ENCODE results near the gene TMEM163.

Gene TMEM163

GRCh38 chr2:134449157-134449556, 269.6 kb downstream of the TMEM163 start:
- no peaks in the 10 kb centered on the region for H3K4me1 ChIP-seq (ENCODE audit: control insufficient read depth in 1 of 2, insufficient read depth in 2 of 2, low read length in 2 of 2)
- no peak overlapping the region for H3K9ac ChIP-seq (ENCODE audit: low read depth in 1 of 2, low read length in 2 of 2)
- no peaks in the 10 kb centered on the region for H3K27me3 ChIP-seq (ENCODE audit: control insufficient read depth in 1 of 2, insufficient read depth in 2 of 2, low read length in 2 of 2)
- H3K4me3 ChIP-seq (ENCODE audit: low read depth in 1 of 2, low read length in 2 of 2): no peak overlapping the region
- H3K9me3 ChIP-seq (ENCODE audit: control insufficient read depth in 1 of 2, low read length in 2 of 2): no peaks in the 10 kb centered on the region
- peaks cover 31 to 58% of the 10 kb centered on the region in 2 donors for H3K36me3 ChIP-seq (ENCODE audit: control insufficient read depth in 1 of 2, insufficient read depth in 2 of 2, low read length in 2 of 2)
- H3K27ac ChIP-seq (ENCODE audit: low read depth, low read length): no peak overlapping the region

DNA sequence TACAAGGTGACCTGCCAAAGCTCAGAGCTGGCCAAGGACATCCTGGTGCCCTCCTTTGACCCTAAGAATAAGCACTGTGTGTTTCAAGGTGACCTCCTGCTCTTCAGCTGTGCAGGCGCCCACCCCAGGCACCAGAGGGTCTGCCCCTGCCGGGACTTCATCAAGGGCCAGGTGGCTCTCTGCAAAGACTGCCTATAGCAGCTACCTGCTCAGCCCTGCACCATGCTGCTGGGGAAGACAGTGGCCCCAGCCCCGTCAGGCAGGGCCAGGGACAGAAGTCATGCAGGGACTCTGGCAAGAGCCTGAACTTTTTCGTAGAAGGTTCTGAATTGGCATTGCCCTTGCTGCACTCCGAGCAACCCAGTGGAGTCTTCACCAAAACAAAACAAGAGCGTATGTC, 270.1 kb downstream of the TMEM163 start:
- H3K9ac ChIP-seq (ENCODE audit: low read depth in 1 of 2, low read length in 2 of 2): no peak overlapping the region
- no peaks in the 10 kb centered on the region for H3K4me1 ChIP-seq (ENCODE audit: control insufficient read depth in 1 of 2, insufficient read depth in 2 of 2, low read length in 2 of 2)
- H3K36me3 ChIP-seq (ENCODE audit: control insufficient read depth in 1 of 2, insufficient read depth in 2 of 2, low read length in 2 of 2): peaks cover 35 to 59% of the 10 kb centered on the region in 2 donors
- H3K27me3 ChIP-seq (ENCODE audit: control insufficient read depth in 1 of 2, insufficient read depth in 2 of 2, low read length in 2 of 2): no peaks in the 10 kb centered on the region
- H3K4me3 ChIP-seq (ENCODE audit: low read depth in 1 of 2, low read length in 2 of 2): no peak overlapping the region
- H3K9me3 ChIP-seq (ENCODE audit: control insufficient read depth in 1 of 2, low read length in 2 of 2): no peaks in the 10 kb centered on the region
- no peak overlapping the region for H3K27ac ChIP-seq (ENCODE audit: low read depth, low read length)

DNA sequence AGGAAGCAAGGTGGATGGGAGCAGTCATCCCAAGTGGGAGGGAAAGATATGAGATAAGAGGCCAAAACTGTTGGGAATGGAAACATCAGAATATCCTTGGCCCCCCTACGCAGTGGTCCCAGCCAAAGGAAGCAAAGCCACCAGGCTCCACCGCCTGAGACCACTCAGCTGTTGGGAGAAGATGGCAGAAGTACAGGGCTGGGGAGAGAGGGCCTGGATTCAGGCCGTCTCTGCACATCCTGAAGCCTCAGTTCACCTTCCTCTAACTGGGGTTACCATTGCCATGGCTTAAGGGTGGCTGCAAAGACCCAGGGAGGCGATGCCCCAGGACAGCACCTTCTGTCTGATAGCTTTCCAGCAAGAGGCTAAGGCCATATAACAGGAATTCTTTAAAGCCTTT, 271.1 kb downstream of the TMEM163 start:
- H3K36me3 ChIP-seq (ENCODE audit: control insufficient read depth in 1 of 2, insufficient read depth in 2 of 2, low read length in 2 of 2): peaks cover 36 to 64% of the 10 kb centered on the region in 2 donors
- H3K4me1 ChIP-seq (ENCODE audit: control insufficient read depth in 1 of 2, insufficient read depth in 2 of 2, low read length in 2 of 2): no peaks in the 10 kb centered on the region
- H3K4me3 ChIP-seq (ENCODE audit: low read depth in 1 of 2, low read length in 2 of 2): no peak overlapping the region
- no peaks in the 10 kb centered on the region for H3K27me3 ChIP-seq (ENCODE audit: control insufficient read depth in 1 of 2, insufficient read depth in 2 of 2, low read length in 2 of 2)
- no peak overlapping the region for H3K9ac ChIP-seq (ENCODE audit: low read depth in 1 of 2, low read length in 2 of 2)
- no peaks in the 10 kb centered on the region for H3K9me3 ChIP-seq (ENCODE audit: control insufficient read depth in 1 of 2, low read length in 2 of 2)
- no peak overlapping the region for H3K27ac ChIP-seq (ENCODE audit: low read depth, low read length)

DNA sequence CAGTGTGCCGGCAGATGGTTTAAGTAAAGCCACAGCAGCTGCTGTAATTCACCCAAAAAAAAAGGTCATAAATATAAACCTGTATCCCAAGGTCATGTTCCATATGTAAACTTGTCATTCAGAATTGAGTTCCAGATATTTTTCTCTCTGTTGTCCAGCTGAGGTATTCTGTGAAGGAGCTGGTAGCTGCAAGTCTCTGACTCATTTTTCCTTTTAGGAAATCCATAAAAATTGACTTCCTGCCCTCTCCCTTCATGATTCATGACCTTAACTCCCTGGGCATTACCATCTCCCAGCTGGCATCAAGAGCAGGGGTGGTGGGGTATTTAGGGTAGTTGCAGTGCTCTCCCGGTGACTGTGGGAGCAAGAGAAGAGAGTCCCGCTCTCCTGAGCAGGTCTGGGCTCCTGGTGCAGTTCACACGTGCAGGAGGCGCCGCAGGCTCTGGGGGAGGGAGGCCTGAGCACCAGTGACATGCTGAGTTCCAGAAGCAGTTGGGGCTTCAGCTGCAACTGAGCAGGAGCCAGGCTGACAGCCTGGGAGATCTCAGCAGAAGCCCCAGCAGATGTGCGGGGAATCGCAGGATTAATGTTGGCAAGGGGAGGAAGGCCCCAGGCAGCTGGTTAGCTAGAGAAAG, 272.3 kb downstream of the TMEM163 start:
- Histone ChIP-seq H3K27ac (ENCODE audit: low read depth, low read length) (no peak overlapping the region), H3K4me1 (ENCODE audit: control insufficient read depth in 1 of 2, insufficient read depth in 2 of 2, low read length in 2 of 2) (no peaks in the 10 kb centered on the region), H3K36me3 (ENCODE audit: control insufficient read depth in 1 of 2, insufficient read depth in 2 of 2, low read length in 2 of 2) (peaks cover 40 to 73% of the 10 kb centered on the region in 2 donors), H3K9ac (ENCODE audit: low read depth in 1 of 2, low read length in 2 of 2) (no peak overlapping the region), H3K4me3 (ENCODE audit: low read depth in 1 of 2, low read length in 2 of 2) (no peak overlapping the region), H3K9me3 (ENCODE audit: control insufficient read depth in 1 of 2, low read length in 2 of 2) (no peaks in the 10 kb centered on the region), H3K27me3 (ENCODE audit: control insufficient read depth in 1 of 2, insufficient read depth in 2 of 2, low read length in 2 of 2) (no peaks in the 10 kb centered on the region)

GRCh38 chr2:134445985-134446382, 272.8 kb downstream of the TMEM163 start:
- H3K4me3 ChIP-seq (ENCODE audit: low read depth in 1 of 2, low read length in 2 of 2): no peak overlapping the region

DNA sequence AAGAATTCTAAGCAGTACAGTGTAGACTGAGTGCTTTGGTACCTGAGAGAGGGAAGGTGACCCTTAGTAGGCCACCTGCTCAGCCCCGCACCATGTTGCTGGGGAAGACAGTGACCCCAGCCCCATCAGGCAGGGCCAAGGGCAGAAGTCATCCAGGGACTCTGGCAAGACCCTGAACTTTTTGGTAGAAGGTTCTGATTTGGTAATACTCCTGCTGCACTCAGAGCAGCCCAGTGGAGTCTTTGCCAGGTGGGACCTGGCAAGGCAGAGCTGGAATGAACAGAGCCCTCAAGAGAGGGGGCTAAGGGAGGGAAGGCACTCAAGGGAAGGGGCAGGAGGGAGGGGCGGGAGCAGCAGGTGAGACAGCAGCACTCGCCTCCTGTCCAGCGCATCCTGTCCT, 273.7 kb downstream of the TMEM163 start:
- Histone ChIP-seq H3K36me3 (ENCODE audit: control insufficient read depth in 1 of 2, insufficient read depth in 2 of 2, low read length in 2 of 2) (peaks cover 47 to 86% of the 10 kb centered on the region in 2 donors), H3K27ac (ENCODE audit: low read depth, low read length) (no peak overlapping the region), H3K27me3 (ENCODE audit: control insufficient read depth in 1 of 2, insufficient read depth in 2 of 2, low read length in 2 of 2) (no peaks in the 10 kb centered on the region), H3K4me3 (ENCODE audit: low read depth in 1 of 2, low read length in 2 of 2) (no peak overlapping the region), H3K9ac (ENCODE audit: low read depth in 1 of 2, low read length in 2 of 2) (no peak overlapping the region), H3K9me3 (ENCODE audit: control insufficient read depth in 1 of 2, low read length in 2 of 2) (no peaks in the 10 kb centered on the region), H3K4me1 (ENCODE audit: control insufficient read depth in 1 of 2, insufficient read depth in 2 of 2, low read length in 2 of 2) (no peaks in the 10 kb centered on the region)

More at GRCh38 chr2:134445985-134446382, 272.8 kb downstream of the TMEM163 start:
- H3K4me1 ChIP-seq (ENCODE audit: control insufficient read depth in 1 of 2, insufficient read depth in 2 of 2, low read length in 2 of 2): no peaks in the 10 kb centered on the region
- H3K27me3 ChIP-seq (ENCODE audit: control insufficient read depth in 1 of 2, insufficient read depth in 2 of 2, low read length in 2 of 2): no peaks in the 10 kb centered on the region
- H3K9ac ChIP-seq (ENCODE audit: low read depth in 1 of 2, low read length in 2 of 2): no peak overlapping the region
- H3K9me3 ChIP-seq (ENCODE audit: control insufficient read depth in 1 of 2, low read length in 2 of 2): no peaks in the 10 kb centered on the region
- H3K27ac ChIP-seq (ENCODE audit: low read depth, low read length): no peak overlapping the region
- H3K36me3 ChIP-seq (ENCODE audit: control insufficient read depth in 1 of 2, insufficient read depth in 2 of 2, low read length in 2 of 2): peaks cover 45 to 78% of the 10 kb centered on the region in 2 donors

DNA sequence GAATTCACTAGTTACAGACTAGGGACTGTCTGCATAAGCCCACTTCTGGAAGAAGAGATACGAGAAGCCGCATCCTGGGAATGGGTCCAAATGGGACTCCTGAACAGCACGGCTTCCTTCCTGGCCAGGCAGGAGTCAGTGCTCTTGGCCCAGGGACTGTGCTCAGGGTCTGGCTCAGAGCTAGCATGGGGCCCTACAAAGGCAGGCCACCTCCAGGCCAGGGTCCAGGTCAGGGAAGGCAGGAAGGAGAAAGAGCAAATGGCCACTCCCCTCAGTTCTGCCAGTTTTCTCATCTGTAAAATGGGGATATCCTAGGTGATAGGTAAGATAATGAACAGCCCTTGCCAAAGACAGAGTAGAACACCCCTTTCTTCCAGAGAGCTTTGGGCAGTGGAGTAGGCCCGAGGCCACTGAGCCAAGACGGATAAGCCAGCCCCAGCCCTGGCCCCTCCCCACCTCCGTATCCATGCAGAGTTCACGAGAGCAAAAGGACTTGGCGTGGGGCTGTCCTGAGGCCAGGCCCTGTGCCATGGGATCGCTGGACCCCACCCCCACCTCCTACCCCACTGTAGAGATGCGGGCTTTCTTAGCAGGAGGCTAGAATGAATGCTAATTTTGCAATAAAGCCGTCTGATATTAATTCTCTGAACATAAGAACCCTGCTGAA, 274.9 kb downstream of the TMEM163 start:
- Histone ChIP-seq H3K9me3 (ENCODE audit: control insufficient read depth in 1 of 2, low read length in 2 of 2) (no peaks in the 10 kb centered on the region), H3K36me3 (ENCODE audit: control insufficient read depth in 1 of 2, insufficient read depth in 2 of 2, low read length in 2 of 2) (peaks cover 44 to 83% of the 10 kb centered on the region in 2 donors), H3K4me1 (ENCODE audit: control insufficient read depth in 1 of 2, insufficient read depth in 2 of 2, low read length in 2 of 2) (no peaks in the 10 kb centered on the region), H3K27ac (ENCODE audit: low read depth, low read length) (no peak overlapping the region), H3K4me3 (ENCODE audit: low read depth in 1 of 2, low read length in 2 of 2) (no peak overlapping the region), H3K27me3 (ENCODE audit: control insufficient read depth in 1 of 2, insufficient read depth in 2 of 2, low read length in 2 of 2) (no peaks in the 10 kb centered on the region), H3K9ac (ENCODE audit: low read depth in 1 of 2, low read length in 2 of 2) (no peak overlapping the region)

DNA sequence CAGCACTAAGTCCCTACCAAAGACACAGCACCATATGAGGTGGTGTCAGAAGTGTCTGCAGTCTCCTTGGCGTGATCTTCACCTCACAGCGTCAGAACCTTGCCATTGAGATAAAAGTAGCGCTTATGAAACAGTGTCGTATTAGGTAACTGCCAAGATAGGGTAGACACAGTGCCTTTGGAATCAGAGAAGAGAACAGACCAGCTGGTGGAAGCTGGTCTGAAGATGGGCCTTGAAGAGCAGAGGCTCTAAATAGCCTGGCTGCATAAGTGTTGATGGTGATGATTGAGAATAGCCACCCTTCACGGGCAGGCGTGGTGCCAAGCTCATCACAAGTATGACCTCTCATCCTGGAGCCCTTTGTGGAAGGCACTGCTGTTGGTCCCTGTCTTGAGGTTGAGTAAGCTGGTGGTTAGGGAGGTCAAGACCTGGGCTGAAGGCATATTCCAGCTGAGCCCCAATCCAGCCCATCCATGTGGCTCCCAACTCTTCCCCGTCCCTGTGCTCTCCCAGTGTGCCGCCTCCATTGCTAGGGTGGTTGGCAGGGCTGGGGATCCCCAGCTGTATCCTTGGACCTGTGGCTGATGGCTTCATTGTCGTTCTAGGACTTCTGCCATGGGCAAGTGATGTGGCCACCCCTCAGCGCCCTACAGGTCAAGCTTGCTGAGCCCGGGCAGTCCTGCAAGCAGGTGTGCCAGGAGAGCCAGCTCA, 277.5 kb downstream of the TMEM163 start:
- Histone ChIP-seq H3K4me1 (ENCODE audit: control insufficient read depth in 1 of 2, insufficient read depth in 2 of 2, low read length in 2 of 2) (no peaks in the 10 kb centered on the region), H3K9ac (ENCODE audit: low read depth in 1 of 2, low read length in 2 of 2) (no peak overlapping the region), H3K27ac (ENCODE audit: low read depth, low read length) (no peak overlapping the region), H3K4me3 (ENCODE audit: low read depth in 1 of 2, low read length in 2 of 2) (no peak overlapping the region), H3K27me3 (ENCODE audit: control insufficient read depth in 1 of 2, insufficient read depth in 2 of 2, low read length in 2 of 2) (no peaks in the 10 kb centered on the region), H3K36me3 (ENCODE audit: control insufficient read depth in 1 of 2, insufficient read depth in 2 of 2, low read length in 2 of 2) (peaks cover 34 to 65% of the 10 kb centered on the region in 2 donors), H3K9me3 (ENCODE audit: control insufficient read depth in 1 of 2, low read length in 2 of 2) (no peaks in the 10 kb centered on the region)

GRCh38 chr2:134440336-134440909, 278.4 kb downstream of the TMEM163 start:
- no peak overlapping the region for H3K9ac ChIP-seq (ENCODE audit: low read depth in 1 of 2, low read length in 2 of 2)
- H3K36me3 ChIP-seq (ENCODE audit: control insufficient read depth in 1 of 2, insufficient read depth in 2 of 2, low read length in 2 of 2): peaks cover 37 to 65% of the 10 kb centered on the region in 2 donors
- no peak overlapping the region for H3K4me3 ChIP-seq (ENCODE audit: low read depth in 1 of 2, low read length in 2 of 2)
- H3K27ac ChIP-seq (ENCODE audit: low read depth, low read length): no peak overlapping the region
- no peaks in the 10 kb centered on the region for H3K27me3 ChIP-seq (ENCODE audit: control insufficient read depth in 1 of 2, insufficient read depth in 2 of 2, low read length in 2 of 2)
- H3K9me3 ChIP-seq (ENCODE audit: control insufficient read depth in 1 of 2, low read length in 2 of 2): no peaks in the 10 kb centered on the region
- H3K4me1 ChIP-seq (ENCODE audit: control insufficient read depth in 1 of 2, insufficient read depth in 2 of 2, low read length in 2 of 2): no peaks in the 10 kb centered on the region

DNA sequence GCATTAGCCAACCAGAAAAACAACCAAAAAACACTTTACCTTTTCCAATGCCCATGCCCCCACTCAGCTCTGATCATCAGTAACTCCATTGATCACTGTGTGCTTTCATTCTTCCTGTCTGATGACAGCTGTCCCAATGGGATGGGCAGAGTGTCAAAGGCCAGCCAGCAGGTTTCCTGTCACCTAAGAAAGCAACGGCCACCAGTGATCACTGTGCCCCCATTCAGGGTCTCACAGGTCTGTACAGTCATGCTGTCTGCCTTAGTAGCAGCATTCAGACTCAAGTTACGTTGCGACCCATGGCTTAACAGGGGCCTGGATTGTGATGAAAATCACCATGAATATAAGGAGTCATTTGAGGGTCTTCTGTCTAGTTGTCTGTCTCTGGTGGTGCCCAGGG, 280.4 kb downstream of the TMEM163 start:
- Histone ChIP-seq H3K9me3 (ENCODE audit: control insufficient read depth in 1 of 2, low read length in 2 of 2) (no peaks in the 10 kb centered on the region), H3K9ac (ENCODE audit: low read depth in 1 of 2, low read length in 2 of 2) (no peak overlapping the region), H3K4me1 (ENCODE audit: control insufficient read depth in 1 of 2, insufficient read depth in 2 of 2, low read length in 2 of 2) (peaks cover 0 to 2% of the 10 kb centered on the region in 2 donors), H3K36me3 (ENCODE audit: control insufficient read depth in 1 of 2, insufficient read depth in 2 of 2, low read length in 2 of 2) (peaks cover 31 to 63% of the 10 kb centered on the region in 2 donors), H3K4me3 (ENCODE audit: low read depth in 1 of 2, low read length in 2 of 2) (no peak overlapping the region), H3K27ac (ENCODE audit: low read depth, low read length) (no peak overlapping the region), H3K27me3 (ENCODE audit: control insufficient read depth in 1 of 2, insufficient read depth in 2 of 2, low read length in 2 of 2) (no peaks in the 10 kb centered on the region)
